GM19395 (cell line): ENCODE results near the gene F10.

Experiments used
- ATAC-seq: cut with Tn5 transposase; IDR thresholded peaks from one replicate; pipeline ENCODE4 v1.9.1; 2021; ENCODE audit warnings: mild to moderate bottlenecking, moderate library complexity; ENCODE audit not compliant: unreplicated experiment

The F10 gene

GRCh38 chr13:113187883-113188665 is 65.5 kb downstream of the F10 start:
- ATAC-seq: no peak

GRCh38 chr13:113190181-113190580 is 67.6 kb downstream of the F10 start:
- ATAC-seq: no peak

GRCh38 chr13:113192279-113192678 is 69.7 kb downstream of the F10 start:
- no peak for ATAC-seq

DNA sequence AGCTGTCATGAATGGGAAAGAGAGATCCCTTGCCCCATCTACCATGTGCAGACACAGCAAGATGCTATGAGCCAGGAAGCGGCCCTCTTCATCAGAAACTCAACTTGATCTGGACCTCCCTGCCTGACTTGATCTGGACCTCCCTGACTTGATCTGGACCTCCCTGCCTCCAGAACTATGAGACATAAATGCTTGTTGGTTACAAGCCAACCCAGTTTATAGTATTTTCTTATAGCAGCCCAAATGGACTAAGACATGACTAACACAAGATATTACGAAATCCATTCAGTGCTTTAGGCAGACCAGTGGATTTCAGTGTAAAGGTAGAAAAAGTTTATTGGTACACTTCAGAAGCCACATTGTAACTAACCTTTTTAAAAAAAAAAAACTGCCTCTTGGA is 70.3 kb downstream of the F10 start:
- no peak for ATAC-seq

GRCh38 chr13:113195360-113195759 is 72.8 kb downstream of the F10 start:
- ATAC-seq: no peak

DNA sequence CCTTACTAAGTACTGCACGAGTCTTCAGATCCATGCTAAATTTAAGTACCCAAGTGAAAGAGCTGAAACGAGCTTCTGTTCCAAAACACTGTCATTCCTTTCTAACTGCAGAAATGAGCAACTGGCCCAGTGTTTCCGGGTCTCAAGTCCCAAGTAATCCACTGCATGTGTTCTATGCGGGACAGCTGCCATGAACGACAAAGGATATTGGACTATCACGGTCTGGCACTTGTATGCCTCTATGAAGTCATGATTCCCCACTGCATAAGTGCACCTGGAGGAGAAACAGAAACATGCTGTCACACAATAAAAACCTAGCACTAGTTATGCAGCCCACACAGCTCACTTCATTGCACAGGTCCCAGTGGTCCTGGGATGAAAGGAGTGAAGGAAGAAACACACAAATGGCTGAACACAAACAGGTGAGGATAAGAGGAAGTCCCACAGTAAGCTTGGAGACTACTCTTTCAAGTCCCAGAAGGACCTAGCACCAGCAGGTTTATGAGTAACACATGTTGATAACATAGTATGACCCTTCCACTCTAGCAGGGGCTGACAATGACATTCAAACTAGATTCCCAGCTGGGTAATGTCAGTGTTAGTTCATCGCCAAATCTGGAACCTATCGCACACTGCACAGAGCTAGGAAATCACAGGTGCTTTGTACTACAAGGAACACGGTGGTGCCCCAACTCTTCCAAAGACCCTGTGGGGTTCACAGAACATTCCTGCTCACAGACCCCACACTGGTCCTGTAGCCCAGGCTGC is 74.6 kb downstream of the F10 start:
- ATAC-seq: no peak
